ENCODE data around the gene BCR. TPM values are rescaled to one million over a fixed set of nuclear protein-coding genes. Genes with fewer than 3 reads are reported as not detected.
"Not testable (repeated sequence)": the region's sequence is repeated elsewhere in the genome, so short reads cannot be mapped to it uniquely, and the experiment has no call there.

BCR gene
- total and polyA plus RNA-seq, 2 of the 4 experiments (the other 2 are of a cell fraction), result 28.9 to 44.6 TPM

- WGBS, 2 experiments (ENCODE audit: extremely low coverage in 2 of 2, insufficient read length in 1 of 2), result 100% methylated on average over 1 of the region's 19 CpGs; no CpG with 5 or more reads in 1 of the 2 experiments
- H2AK9ac ChIP-seq (replicated peaks; ENCODE audit: low read depth, low read length, poor library complexity); H3K23ac ChIP-seq (ENCODE audit: low read depth, low read length); H3K4me3 ChIP-seq (ENCODE audit: insufficient read depth, low read depth, low read length); H3K18ac ChIP-seq (ENCODE audit: low read depth, low read length); H3K27ac ChIP-seq (ENCODE audit: insufficient read depth, low read length); H3K9me3 ChIP-seq (ENCODE audit: control insufficient read depth, insufficient read depth, low read length); H2BK15ac ChIP-seq (ENCODE audit: low read depth, low read length); H2BK120ac ChIP-seq (ENCODE audit: low read depth, low read length); H3K4me2 ChIP-seq (ENCODE audit: low read depth, low read length); ATAC-seq (ENCODE audit: low read depth); in situ Hi-C loops (cut with MboI; ENCODE audit: low sequenced_read_pairs); H2AK5ac ChIP-seq (ENCODE audit: low read depth, low read length); H3K56ac ChIP-seq (ENCODE audit: extremely low read depth, insufficient read depth, low read length); dilution Hi-C loops (cut with HindIII; ENCODE audit: low sequenced_read_pairs, unreplicated experiment); H3K27me3 ChIP-seq (ENCODE audit: control insufficient read depth, insufficient read depth, low read length); H3K9ac ChIP-seq (ENCODE audit: low read depth, low read length); H3K79me1 ChIP-seq (ENCODE audit: low read depth in 1 of 2, low read length in 2 of 2); H4K5ac ChIP-seq (ENCODE audit: low read depth, low read length); H3K36me3 ChIP-seq (ENCODE audit: control insufficient read depth, insufficient read depth, low read length); H3K14ac ChIP-seq (replicated peaks; ENCODE audit: low read depth, low read length); DNase-seq; H3K4ac ChIP-seq (ENCODE audit: low read depth, low read length); H3K4me1 ChIP-seq (ENCODE audit: control insufficient read depth, insufficient read depth, low read length); H4K8ac ChIP-seq (ENCODE audit: low read depth in 2 of 2, low read length in 2 of 2); H2BK5ac ChIP-seq (ENCODE audit: low read depth, low read length, poor library complexity, severe bottlenecking); H4K91ac ChIP-seq (ENCODE audit: insufficient read depth, low read depth, low read length); H4K20me1 ChIP-seq (ENCODE audit: insufficient read depth, low read length); H2BK20ac ChIP-seq (ENCODE audit: low read depth, low read length); H3K9me1 ChIP-seq (ENCODE audit: insufficient read depth, low read length); POLR2A ChIA-PET (ENCODE audit: unreplicated experiment); H2AFZ ChIP-seq (replicated peaks; ENCODE audit: low read length, poor library complexity); BruUV-seq (replicated peaks): not testable (repeated sequence)
- CTCF ChIA-PET, result interaction anchor here (1.3 kb wide), 1 partner anchor 63 kb away, joined by 4 read pairs; no protein-coding TSS in a partner anchor
- intact Hi-C loops (cut with micrococcal nuclease), result loop anchor here (2.0 kb wide), 1 partner anchor 64 kb away; no protein-coding TSS in a partner anchor
Observed at GRCh38 chr22:23322497-23323080, 142.3 kb downstream of the BCR start.

- H3K4ac ChIP-seq (ENCODE audit: low read depth, low read length); H4K91ac ChIP-seq (ENCODE audit: insufficient read depth, low read depth, low read length); H3K36me3 ChIP-seq (ENCODE audit: control insufficient read depth, insufficient read depth, low read length); H3K27ac ChIP-seq (ENCODE audit: insufficient read depth, low read length); H2AFZ ChIP-seq (replicated peaks; ENCODE audit: low read length, poor library complexity); H3K9me1 ChIP-seq (ENCODE audit: insufficient read depth, low read length); H3K9me3 ChIP-seq (ENCODE audit: control insufficient read depth, insufficient read depth, low read length); H3K14ac ChIP-seq (replicated peaks; ENCODE audit: low read depth, low read length); H2AK5ac ChIP-seq (ENCODE audit: low read depth, low read length); H3K4me1 ChIP-seq (ENCODE audit: control insufficient read depth, insufficient read depth, low read length); H2BK120ac ChIP-seq (ENCODE audit: low read depth, low read length); H3K4me2 ChIP-seq (ENCODE audit: low read depth, low read length); dilution Hi-C loops (cut with HindIII; ENCODE audit: low sequenced_read_pairs, unreplicated experiment); H2BK15ac ChIP-seq (ENCODE audit: low read depth, low read length); DNase-seq; ATAC-seq (ENCODE audit: low read depth); in situ Hi-C loops (cut with MboI; ENCODE audit: low sequenced_read_pairs); H3K79me1 ChIP-seq (ENCODE audit: low read depth in 1 of 2, low read length in 2 of 2); H3K9ac ChIP-seq (ENCODE audit: low read depth, low read length); H3K27me3 ChIP-seq (ENCODE audit: control insufficient read depth, insufficient read depth, low read length); BruUV-seq (replicated peaks); H3K4me3 ChIP-seq (ENCODE audit: insufficient read depth, low read depth, low read length); H3K56ac ChIP-seq (ENCODE audit: extremely low read depth, insufficient read depth, low read length); H2AK9ac ChIP-seq (replicated peaks; ENCODE audit: low read depth, low read length, poor library complexity); H2BK5ac ChIP-seq (ENCODE audit: low read depth, low read length, poor library complexity, severe bottlenecking); H3K18ac ChIP-seq (ENCODE audit: low read depth, low read length); H2BK20ac ChIP-seq (ENCODE audit: low read depth, low read length); H4K20me1 ChIP-seq (ENCODE audit: insufficient read depth, low read length); POLR2A ChIA-PET (ENCODE audit: unreplicated experiment); H4K8ac ChIP-seq (ENCODE audit: low read depth in 2 of 2, low read length in 2 of 2); H4K5ac ChIP-seq (ENCODE audit: low read depth, low read length); CTCF ChIA-PET; H3K23ac ChIP-seq (ENCODE audit: low read depth, low read length): not testable (repeated sequence)
- WGBS, 2 experiments (ENCODE audit: extremely low coverage in 2 of 2, insufficient read length in 1 of 2), result no CpG with 5 or more reads among the region's 6 CpGs
- intact Hi-C loops (cut with micrococcal nuclease), result loop anchor here (2.0 kb wide), 1 partner anchor 63 kb away; no protein-coding TSS in a partner anchor
Observed at GRCh38 chr22:23323960-23324688, 143.8 kb downstream of the BCR start.

Data from IMR-90 (cell line).